Retinal pigment epithelial cell (primary cell): Measurements from ENCODE around the gene OR51I2.

ENCODE experiments used
- DNase-seq: peaks from one replicate; pipeline ENCODE4 v3.0.0-alpha.2; 2010; ENCODE audit warnings: low read depth
- H3K4me3 ChIP-seq: 2 replicates; pipeline ENCODE4 v1.5.1; 2011; ENCODE audit warnings: mild to moderate bottlenecking, low read length, control low read depth, moderate library complexity
- CTCF ChIP-seq: conservative IDR thresholded peaks from 2 replicates; pipeline ENCODE4 v1.5.1; 2011; ENCODE audit warnings: low read depth, low read length, control low read depth, inconsistent platforms

OR51I2 gene

GRCh38 chr11:5449023-5449422 is at the start of gene OR51I2:
Gene OR51I2, plus strand, starts transcription at chr11:5449323. Its CDS starts 4,166 bp downstream, at chr11:5453489.
- no peak for TF ChIP-seq CTCF
- DNase-seq: no peak
- H3K4me3 ChIP-seq: no peak within 1 kb of the TSS

GRCh38 chr11:5405173-5405572 is 44.0 kb upstream of the OR51I2 start:
- TF ChIP-seq CTCF: no peak
- no peak for DNase-seq
- H3K4me3 ChIP-seq: no peak overlapping the region

DNA sequence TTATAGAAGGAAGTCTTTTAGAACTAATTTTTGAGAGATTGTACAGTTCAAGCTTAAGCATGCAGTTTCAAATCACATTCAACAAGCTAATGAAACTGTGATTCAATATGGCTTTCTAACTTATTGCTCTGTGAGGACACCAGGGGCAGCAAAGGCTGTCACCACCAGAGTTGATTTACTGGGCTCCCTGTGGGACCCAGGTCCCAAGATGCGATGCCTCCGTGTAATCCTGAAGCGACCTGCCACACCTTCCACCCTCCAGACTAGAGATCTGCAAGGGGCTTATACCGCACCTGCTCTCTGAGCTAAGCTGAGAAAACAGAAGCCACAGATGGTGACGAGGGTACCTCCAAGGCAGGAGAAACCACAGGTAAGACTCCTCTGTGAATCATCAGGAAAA is 28.1 kb upstream of the OR51I2 start:
- no peak for DNase-seq
- H3K4me3 ChIP-seq: no peak overlapping the region
- no peak for TF ChIP-seq CTCF

- no peak for DNase-seq
- TF ChIP-seq CTCF: no peak
- no peak within 1 kb of the TSS for H3K4me3 ChIP-seq
Observed at GRCh38 chr11:5421811-5422210, 27.3 kb upstream of the OR51I2 start, which contains the start of gene OR51Q1. Gene OR51Q1, plus strand, starts transcription at chr11:5422111. Its CDS starts 90 bp downstream, at chr11:5422201.

DNA sequence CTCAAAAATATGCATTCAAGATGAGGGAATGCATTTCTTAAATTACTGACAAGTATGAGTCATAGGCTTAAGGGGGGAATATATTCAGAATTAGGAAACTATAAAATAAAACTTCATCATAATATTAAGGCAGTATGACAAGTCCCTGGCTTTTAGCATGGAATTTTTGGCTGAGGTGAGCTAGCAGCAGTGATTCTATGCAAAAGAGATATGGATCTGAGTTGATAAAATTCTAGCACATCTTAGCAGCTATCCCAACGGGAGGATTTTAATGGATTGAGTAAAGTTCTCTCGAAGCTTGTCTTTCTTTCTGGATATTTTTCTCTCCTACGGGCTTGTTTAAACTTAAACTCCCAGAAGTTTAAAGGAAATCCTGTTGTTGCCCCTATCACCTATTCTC is 26.0 kb upstream of the OR51I2 start:
- DNase-seq: no peak
- no peak overlapping the region for H3K4me3 ChIP-seq
- TF ChIP-seq CTCF: no peak

- no peak within 1 kb of the TSS for H3K4me3 ChIP-seq
- TF ChIP-seq CTCF: no peak
- no peak for DNase-seq
Observed at GRCh38 chr11:5441414-5441813, 7.7 kb upstream of the OR51I2 start, which contains the start of gene OR51I1. Gene OR51I1, minus strand, starts transcription at chr11:5441514. Its CDS starts 0 bp downstream, at chr11:5441514.

DNA sequence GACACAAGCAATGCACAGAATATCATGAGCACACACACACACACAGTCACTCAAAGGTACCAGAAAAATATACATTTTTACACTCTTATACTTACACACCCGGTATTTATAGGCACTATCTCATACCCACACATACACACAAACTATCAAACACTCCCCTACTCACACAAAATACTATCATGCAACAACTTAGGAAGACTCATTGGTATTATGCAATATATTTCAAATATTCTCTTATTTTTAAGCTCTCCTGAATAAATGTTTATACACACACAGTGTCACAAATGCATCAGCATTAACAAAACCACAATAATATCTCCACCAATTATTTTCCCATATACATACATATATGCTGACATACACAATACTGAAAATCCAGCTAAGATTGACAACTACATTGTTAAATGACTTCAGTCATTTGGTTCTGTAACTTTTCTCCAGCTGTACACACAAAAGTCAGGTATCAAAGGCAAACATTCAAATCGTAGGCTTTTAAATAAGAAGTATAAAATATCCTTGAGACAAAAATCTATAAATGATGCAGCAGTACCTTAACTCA is 5.2 kb upstream of the OR51I2 start:
- no peak for TF ChIP-seq CTCF
- no peak overlapping the region for H3K4me3 ChIP-seq
- no peak for DNase-seq
